HepG2 (cell line): ENCODE measurements around the gene NOXA1. TPM values are rescaled to one million over a fixed set of nuclear protein-coding genes. Genes with fewer than 3 reads are reported as not detected.

Experiments used
- ATAC-seq: fragments of 200-7000 bp; cut with Tn5 transposase; 3 replicates; pipeline ENCODE4 v1.9.1; 2020; ENCODE audit warnings: mild to moderate bottlenecking, moderate library complexity
- BruUV-seq: library from RNA; stranded (reverse); fragments of 400-500 nt; replicated peaks from 2 replicates; lab custom pipeline; 2021; lab: Mats Ljungman, UMichigan
- CTCF ChIA-PET: fragments of 300-600 bp; formaldehyde crosslinking; extraction: SDS; loops from one replicate; lab custom pipeline; 2021; ENCODE audit warnings: low total read pairs, inconsistent platforms, low intra/inter-chr PET ratio; lab: Yijun Ruan, JAX
- POLR2A ChIA-PET: fragments of 350-600 bp; sonication (Branson Sonifier 250); formaldehyde crosslinking; loops from one replicate; lab custom pipeline; 2020; ENCODE audit warnings: antibody characterized with exemption, inconsistent platforms; lab: Yijun Ruan, JAX
- DNase-seq: peaks from one replicate; pipeline ENCODE4 v3.0.0-alpha.2; 2015; ENCODE audit warnings: low spot score
- FAIRE-seq: peaks from 3 replicates; lab custom pipeline; 2011; peaks lifted over from hg19 to GRCh38; lab: Jason Lieb, UNC
- H2AFZ ChIP-seq: one replicate; pipeline ENCODE4 v1.6.1; 2011; ENCODE audit warnings: low read length, inconsistent platforms
- H3K27ac ChIP-seq: fragments of 300-600 bp; 3 replicates; pipeline ENCODE4 v1.8.0; 2011; ENCODE audit warnings: mixed run types, mild to moderate bottlenecking, mixed read lengths, low read length, inconsistent platforms; ENCODE audit not compliant: insufficient read depth; ENCODE audit errors: extremely low read length
- H3K27me3 ChIP-seq, 2 experiments: fragments of 200-600 bp in 1 of 2; 2 replicates in 1 of 2; 3 replicates in 1 of 2; pipeline versions ENCODE4 v1.6.0 to v1.8.0; 2011; ENCODE audit warnings: low read length in 2 of 2, mild to moderate bottlenecking in 2 of 2, moderate library complexity in 2 of 2, inconsistent platforms in 1 of 2; ENCODE audit not compliant: insufficient read depth in 2 of 2, control insufficient read depth in 1 of 2
- H3K36me3 ChIP-seq, 2 experiments: fragments of 200-600 bp in 1 of 2; replicated peaks in 1 of 2; 2 replicates in 1 of 2; 3 replicates in 1 of 2; pipeline versions ENCODE4 v1.5.1 to v1.8.0; 2011; ENCODE audit warnings: low read length in 2 of 2, inconsistent platforms in 1 of 2; ENCODE audit not compliant: insufficient read depth in 2 of 2, control insufficient read depth in 1 of 2
- H3K4me1 ChIP-seq: 2 replicates; pipeline ENCODE4 v1.5.1; 2012; ENCODE audit warnings: low read length, inconsistent platforms; ENCODE audit not compliant: insufficient read depth
- H3K4me2 ChIP-seq: 2 replicates; pipeline ENCODE4 v1.6.0; 2011; ENCODE audit warnings: low read depth, low read length, inconsistent platforms
- H3K4me3 ChIP-seq, 3 experiments: fragments of 200-600 bp in 1 of 3; sonication (generic), shearing (Covaris generic) in 1 of 3; replicated peaks in 1 of 3; 2 replicates each; pipeline ENCODE4 v1.5.1; 2011 to 2016; ENCODE audit warnings: low read length in 3 of 3, inconsistent platforms in 2 of 3, low read depth in 2 of 3, mild to moderate bottlenecking in 2 of 3, control low read depth in 1 of 3, mixed read lengths in 1 of 3; ENCODE audit not compliant: insufficient read depth in 1 of 3
- H3K79me2 ChIP-seq: one replicate; pipeline ENCODE4 v1.6.1; 2011; ENCODE audit warnings: low read length, inconsistent platforms; ENCODE audit not compliant: insufficient read depth
- H3K9ac ChIP-seq: 2 replicates; pipeline ENCODE4 v1.6.0; 2011; ENCODE audit warnings: mild to moderate bottlenecking, low read depth, low read length, inconsistent platforms; ENCODE audit not compliant: insufficient read depth
- H3K9me3 ChIP-seq: 2 replicates; pipeline ENCODE4 v1.5.1; 2012; ENCODE audit warnings: mild to moderate bottlenecking, low read length
- H4K20me1 ChIP-seq: 2 replicates; pipeline ENCODE4 v1.6.0; 2011; ENCODE audit warnings: inconsistent platforms, mild to moderate bottlenecking, low read length, moderate library complexity; ENCODE audit not compliant: insufficient read depth
- CREBL2 ChIP-seq: sonication (generic); formaldehyde crosslinking; IDR thresholded peaks from 2 replicates; pipeline ENCODE4 v1.8.1; 2023; ENCODE audit warnings: missing genetic modification reagents, mild to moderate bottlenecking, borderline replicate concordance
- ETV6 ChIP-seq: sonication (generic); formaldehyde crosslinking; conservative IDR thresholded peaks from 2 replicates; pipeline ENCODE4 v1.4.0; 2020; ENCODE audit warnings: missing genetic modification reagents
- HCFC1 ChIP-seq: fragments of 150-350 bp; IDR thresholded peaks from 2 replicates; pipeline ENCODE4 v1.6.1; 2014; ENCODE audit warnings: low read depth, low read length
- IKZF4 ChIP-seq: sonication (generic); formaldehyde crosslinking; IDR thresholded peaks from 2 replicates; pipeline ENCODE4 v1.5.1; 2020; ENCODE audit warnings: borderline replicate concordance, mild to moderate bottlenecking, low read depth, missing genetic modification reagents; ENCODE audit errors: not compliant biosample characterization
- IRF9 ChIP-seq: sonication (generic); formaldehyde crosslinking; IDR thresholded peaks from 2 replicates; pipeline ENCODE4 v1.8.0; 2022; ENCODE audit warnings: missing genetic modification reagents, mild to moderate bottlenecking, borderline replicate concordance
- MBNL3 ChIP-seq: fragments of 250-450 bp; sonication (Bioruptor Pico); conservative IDR thresholded peaks from 2 replicates; pipeline ENCODE4 v1.8.0; 2022; ENCODE audit warnings: mild to moderate bottlenecking, inconsistent platforms
- MIER3 ChIP-seq: IDR thresholded peaks from 2 replicates; pipeline ENCODE4 v1.6.1; 2016; ENCODE audit warnings: missing compliant biosample characterization, borderline replicate concordance
- PLRG1 ChIP-seq: fragments of 450-650 bp; conservative IDR thresholded peaks from 2 replicates; pipeline ENCODE4 v1.6.1; 2016
- RFX5 ChIP-seq: IDR thresholded peaks from 2 replicates; pipeline ENCODE4 v1.6.1; 2011; ENCODE audit warnings: low read depth, low read length, improper control_type of control experiment
- SATB2 ChIP-seq: sonication (generic); formaldehyde crosslinking; IDR thresholded peaks from 2 replicates; pipeline ENCODE4 v1.5.0; 2020; ENCODE audit warnings: missing genetic modification reagents
- SOX6 ChIP-seq, 2 experiments: fragments of 450-650 bp in 1 of 2; sonication (generic) in 1 of 2; formaldehyde crosslinking in 1 of 2; IDR thresholded peaks; 2 replicates each; pipeline versions ENCODE4 v1.4.0 to v1.6.1; 2017 to 2020; ENCODE audit warnings: antibody characterized with exemption in 1 of 2, mild to moderate bottlenecking in 1 of 2, missing genetic modification reagents in 1 of 2
- SP1 ChIP-seq, 2 experiments: fragments of 450-650 bp in 1 of 2; sonication (generic) in 1 of 2; formaldehyde crosslinking in 1 of 2; IDR thresholded peaks; 2 replicates each; pipeline versions ENCODE4 v1.4.0 to v1.6.1; 2016 to 2020; ENCODE audit warnings: missing genetic modification reagents in 1 of 2
- ZNF180 ChIP-seq: sonication (generic); formaldehyde crosslinking; IDR thresholded peaks from 2 replicates; pipeline ENCODE4 v1.4.0; 2020; ENCODE audit warnings: low read depth, missing genetic modification reagents, borderline replicate concordance
- ZNF251 ChIP-seq: sonication (generic); formaldehyde crosslinking; IDR thresholded peaks from 2 replicates; pipeline ENCODE4 v1.9.0; 2021; ENCODE audit warnings: mild to moderate bottlenecking, missing genetic modification reagents
- ZNF280B ChIP-seq: sonication (generic); formaldehyde crosslinking; IDR thresholded peaks from 2 replicates; pipeline ENCODE4 v1.5.0; 2020; ENCODE audit warnings: missing genetic modification reagents, mild to moderate bottlenecking, borderline replicate concordance
- ZNF3 ChIP-seq: IDR thresholded peaks from 2 replicates; pipeline ENCODE4 v1.7.0; 2017; ENCODE audit warnings: inconsistent platforms
- ZNF432 ChIP-seq: sonication (generic); formaldehyde crosslinking; IDR thresholded peaks from 2 replicates; pipeline ENCODE4 v1.5.0; 2020; ENCODE audit warnings: missing genetic modification reagents, mild to moderate bottlenecking, borderline replicate concordance
- ZNF607 ChIP-seq: sonication (generic); formaldehyde crosslinking; IDR thresholded peaks from 2 replicates; pipeline ENCODE4 v1.5.1; 2020; ENCODE audit warnings: missing genetic modification reagents, mild to moderate bottlenecking, borderline replicate concordance
- ZNF7 ChIP-seq: IDR thresholded peaks from 2 replicates; pipeline ENCODE4 v1.6.1; 2016; ENCODE audit warnings: missing biosample characterization, missing genetic modification reagents
- ZNF704 ChIP-seq: sonication (generic); formaldehyde crosslinking; IDR thresholded peaks from 2 replicates; pipeline ENCODE4 v1.8.1; 2023; ENCODE audit warnings: mild to moderate bottlenecking, inconsistent platforms, moderate library complexity, missing genetic modification reagents, borderline replicate concordance
- ZNF724P ChIP-seq: sonication (generic); formaldehyde crosslinking; IDR thresholded peaks from 2 replicates; pipeline ENCODE4 v1.8.0; 2022; ENCODE audit warnings: missing genetic modification reagents, borderline replicate concordance
- WGBS: methylation state at CpG from one replicate; pipeline ENCODE4 v1.1.6; 2017; ENCODE audit warnings: low lambda C conversion rate; 5-methylcytosine and 5-hydroxymethylcytosine counted together
- in situ Hi-C: cut with HindIII; loops from 2 replicates; pipeline ENCODE4 v1.10.0; 2017; ENCODE audit warnings: low pct_unique_long_range_greater_than_20kb; ENCODE audit not compliant: extremely low pct_ligation_motif_present
- intact Hi-C: fragments of 100-400 bp; cut with micrococcal nuclease; formaldehyde crosslinking; loops from one replicate; pipeline ENCODE4 v1.10.0; 2022; ENCODE audit not compliant: unreplicated experiment
- polyA plus RNA-seq, 8 experiments: library from polyadenylated mRNA; depleted of rRNA in 3 of 8; stranded (reverse) in 7 of 8; unstranded in 1 of 8; fragments of >200 nt; fragmentation: Illumina TruSeq in 4 of 8; extraction: Trizol in 4 of 8; gene quantifications; 2 replicates each; pipeline versions ENCODE4 v1.2.1 to v1.2.3, GENCODE V29; 2011 to 2016; ENCODE audit warnings: low read depth in 4 of 8, missing spikeins in 1 of 8, mixed read lengths in 1 of 8; ENCODE audit not compliant: insufficient read depth in 1 of 8
- total RNA-seq, 5 experiments: library from RNA; depleted of rRNA; stranded (reverse); fragments of >200 nt; fragmentation: Illumina TruSeq; extraction: Trizol; gene quantifications; 2 replicates each; pipeline ENCODE4 v1.2.3, GENCODE V29; 2016; ENCODE audit warnings: low read depth in 1 of 5

NOXA1 gene
- total and polyA plus RNA-seq, 2 of the 13 experiments (the other 11 are each of a cell fraction or from before 2014, with no cell fraction given), result 0.78 to 1.2 TPM

- no peak for TF ChIP-seq IRF9
- no peak for TF ChIP-seq MIER3 (CRISPR knock-in tag)
- TF ChIP-seq CREBL2 (CRISPR knock-in tag), result no peak
- no peak for TF ChIP-seq SP1 (IDR thresholded peaks at IDR 0.05)
- TF ChIP-seq SP1 (CRISPR knock-in tag; IDR thresholded peaks at IDR 0.05), result no peak
- no peak for TF ChIP-seq ETV6 (CRISPR knock-in tag)
- no peak for TF ChIP-seq MBNL3 (CRISPR knock-in tag)
- TF ChIP-seq ZNF607 (CRISPR knock-in tag), result no peak
- TF ChIP-seq RFX5, result no peak
Measured at GRCh38 chr9:137394866-137395665, 28.1 kb upstream of the NOXA1 start (continued).

GRCh38 chr9:137395666-137396010 lies 27.6 kb upstream of the NOXA1 start:
- no peak overlapping the region for H3K4me3 ChIP-seq
- TF ChIP-seq ZNF3 (CRISPR knock-in tag) (no peak), IKZF4 (CRISPR knock-in tag) (no peak), ZNF724P (no peak), HCFC1 (no peak), PLRG1 (no peak), ZNF7 (CRISPR knock-in tag) (no peak), SATB2 (CRISPR knock-in tag) (no peak), ZNF280B (CRISPR knock-in tag) (no peak), ZNF251 (CRISPR knock-in tag) (no peak), ZNF180 (CRISPR knock-in tag) (no peak), ZNF704 (CRISPR knock-in tag) (no peak), ZNF432 (no peak), SOX6 (IDR thresholded peaks at IDR 0.05) (no peak), SOX6 (CRISPR knock-in tag; IDR thresholded peaks at IDR 0.05) (no peak)
- H3K4me2 ChIP-seq, result no peak overlapping the region
- intact Hi-C loops (no loop called here), in situ Hi-C loops (no loop called here)
- CTCF ChIA-PET, result no interaction called here
- no peaks in the 10 kb centered on the region for H3K27me3 ChIP-seq
- ATAC-seq (no peak), FAIRE-seq (no peak), DNase-seq (no peak)
- POLR2A ChIA-PET, result no interaction called here
- H3K36me3 ChIP-seq, result no peaks in the 10 kb centered on the region
- H3K9me3 ChIP-seq, result no peaks in the 10 kb centered on the region
- no peak overlapping the region for H3K27ac ChIP-seq
- H3K9ac ChIP-seq, result no peak overlapping the region
- BruUV-seq, result no TSS peak
- H3K79me2 ChIP-seq, result no peaks in the 10 kb centered on the region
- peaks cover 24% of the 10 kb centered on the region for H3K4me1 ChIP-seq
- 85% methylated on average over 11 of the region's 11 CpGs for WGBS
- H4K20me1 ChIP-seq, result no peaks in the 10 kb centered on the region
- no peak overlapping the region for H2AFZ ChIP-seq
